ENCODE data around the gene TACR2. TPM values are rescaled to one million over a fixed set of nuclear protein-coding genes. Genes with fewer than 3 reads are reported as not detected.

The TACR2 gene
- total RNA-seq, 2 experiments from 2014 or later, result not detected

- ATAC-seq (ENCODE audit: poor library complexity) (no peak), DNase-seq (no peak)
- no peaks in the 10 kb centered on the region for H3K9me3 Mint-ChIP-seq
- peaks cover 17% of the 10 kb centered on the region for H3K27me3 Mint-ChIP-seq
- peaks cover 0 to 5% of the 10 kb centered on the region in 2 experiments for H3K9me3 ChIP-seq (ENCODE audit: control insufficient read depth in 1 of 2, insufficient read depth in 1 of 2, low read length in 2 of 2)
- H3K4me3 ChIP-seq (ENCODE audit: low read length), result no peak overlapping the region
- ChIA-PET CTCF (no interaction called here), POLR2A (no interaction called here)
- no peaks in the 10 kb centered on the region for H3K27me3 ChIP-seq (ENCODE audit: control insufficient read depth in 1 of 2, insufficient read depth in 2 of 2, low read length in 2 of 2)
- intact Hi-C loops (cut with DNase I, micrococcal nuclease), result no loop called here
- H3K36me3 Mint-ChIP-seq (ENCODE audit: low read depth), result no peaks in the 10 kb centered on the region
- no peak overlapping the region for H3K27ac Mint-ChIP-seq
- no peaks in the 10 kb centered on the region for H3K4me1 Mint-ChIP-seq (ENCODE audit: low read depth)
- no peaks in the 10 kb centered on the region for H3K4me1 ChIP-seq (ENCODE audit: insufficient read depth, low read length)
- no peaks in the 10 kb centered on the region for H3K36me3 ChIP-seq (ENCODE audit: insufficient read depth, low read length)
- TF ChIP-seq CTCF (IDR thresholded peaks at IDR 0.05), result no peak
- no peak overlapping the region for H3K4me3 Mint-ChIP-seq
- no peak overlapping the region for H3K27ac ChIP-seq (ENCODE audit: low read depth in 1 of 2, low read length in 2 of 2)
Measured at GRCh38 chr10:69435966-69436520, 19.3 kb upstream of the TACR2 start.

- H3K27me3 ChIP-seq (ENCODE audit: control insufficient read depth in 1 of 2, insufficient read depth in 2 of 2, low read length in 2 of 2), result no peaks in the 10 kb centered on the region
- H3K27me3 Mint-ChIP-seq, result peaks cover 17% of the 10 kb centered on the region
- H3K27ac ChIP-seq (ENCODE audit: low read depth in 1 of 2, low read length in 2 of 2), result no peak overlapping the region
- H3K9me3 ChIP-seq (ENCODE audit: control insufficient read depth in 1 of 2, insufficient read depth in 1 of 2, low read length in 2 of 2), result peaks cover 0 to 5% of the 10 kb centered on the region in 2 experiments
- H3K36me3 Mint-ChIP-seq (ENCODE audit: low read depth), result no peaks in the 10 kb centered on the region
- ChIA-PET CTCF (no interaction called here), POLR2A (no interaction called here)
- H3K27ac Mint-ChIP-seq, result no peak overlapping the region
- no peaks in the 10 kb centered on the region for H3K36me3 ChIP-seq (ENCODE audit: insufficient read depth, low read length)
- H3K9me3 Mint-ChIP-seq, result no peaks in the 10 kb centered on the region
- H3K4me3 Mint-ChIP-seq, result no peak overlapping the region
- no peak for DNase-seq
- H3K4me1 Mint-ChIP-seq (ENCODE audit: low read depth), result no peaks in the 10 kb centered on the region
- no peak for TF ChIP-seq CTCF (IDR thresholded peaks at IDR 0.05)
- intact Hi-C loops (cut with DNase I, micrococcal nuclease), result no loop called here
- no peak overlapping the region for H3K4me3 ChIP-seq (ENCODE audit: low read length)
- H3K4me1 ChIP-seq (ENCODE audit: insufficient read depth, low read length), result no peaks in the 10 kb centered on the region
- ATAC-seq (ENCODE audit: poor library complexity), result no peak
Measured at GRCh38 chr10:69434926-69435325, 18.2 kb upstream of the TACR2 start.

GRCh38 chr10:69434169-69434568, 17.5 kb upstream of the TACR2 start:
- ATAC-seq (ENCODE audit: poor library complexity), result no peak
- Histone ChIP-seq H3K9me3 (ENCODE audit: control insufficient read depth in 1 of 2, insufficient read depth in 1 of 2, low read length in 2 of 2) (peaks cover 0 to 5% of the 10 kb centered on the region in 2 experiments), H3K4me3 (ENCODE audit: low read length) (no peak overlapping the region), H3K36me3 (ENCODE audit: insufficient read depth, low read length) (no peaks in the 10 kb centered on the region), H3K27ac (ENCODE audit: low read depth in 1 of 2, low read length in 2 of 2) (no peak overlapping the region), H3K27me3 (ENCODE audit: control insufficient read depth in 1 of 2, insufficient read depth in 2 of 2, low read length in 2 of 2) (no peaks in the 10 kb centered on the region), H3K4me1 (ENCODE audit: insufficient read depth, low read length) (no peaks in the 10 kb centered on the region)
- H3K27ac Mint-ChIP-seq, result no peak overlapping the region
- DNase-seq, result no peak
- no peak for TF ChIP-seq CTCF (IDR thresholded peaks at IDR 0.05)
- intact Hi-C loops (cut with DNase I, micrococcal nuclease), result no loop called here
- no peaks in the 10 kb centered on the region for H3K4me1 Mint-ChIP-seq (ENCODE audit: low read depth)
- ChIA-PET CTCF (no interaction called here), POLR2A (no interaction called here)
- no peaks in the 10 kb centered on the region for H3K36me3 Mint-ChIP-seq (ENCODE audit: low read depth)
- peaks cover 17% of the 10 kb centered on the region for H3K27me3 Mint-ChIP-seq
- H3K4me3 Mint-ChIP-seq, result no peak overlapping the region
- H3K9me3 Mint-ChIP-seq, result no peaks in the 10 kb centered on the region
